ENCODE measurements around the gene ANKH.

Gene ANKH

GRCh38 chr5:14667290-14667689, 204.3 kb downstream of the ANKH start:
- no peak overlapping the region for H2BK120ac ChIP-seq (ENCODE audit: insufficient read depth, low read length, poor library complexity)
- H3K79me2 ChIP-seq (ENCODE audit: control insufficient read depth, insufficient read depth, low read length, poor library complexity): peaks cover 11% of the 10 kb centered on the region
- H3K4me3 ChIP-seq (ENCODE audit: low read depth, low read length): no peak overlapping the region
- H3K9ac ChIP-seq (ENCODE audit: low read length): no peak overlapping the region
- no peak overlapping the region for H2BK5ac ChIP-seq (ENCODE audit: low read depth, low read length, poor library complexity)
- no CpG with 5 or more reads among the region's 8 CpGs for WGBS (ENCODE audit: extremely low coverage, insufficient coverage, insufficient read length)
- H4K12ac ChIP-seq (ENCODE audit: low read depth, low read length): no peak overlapping the region
- no peak overlapping the region for H3K23ac ChIP-seq (ENCODE audit: low read length)
- no peak overlapping the region for H4K91ac ChIP-seq (ENCODE audit: low read depth, low read length)
- H4K8ac ChIP-seq (ENCODE audit: low read depth, low read length): no peak overlapping the region
- H2AK5ac ChIP-seq (ENCODE audit: low read length): no peak overlapping the region
- no peak overlapping the region for H3K14ac ChIP-seq (ENCODE audit: low read length)
- H3K9me3 ChIP-seq (ENCODE audit: insufficient read depth, low read depth, low read length): no peaks in the 10 kb centered on the region
- no peak overlapping the region for H2AFZ ChIP-seq (ENCODE audit: insufficient read depth, low read length, poor library complexity)
- DNase-seq: no peak
- H3K4me1 ChIP-seq (ENCODE audit: control insufficient read depth in 1 of 2, insufficient read depth in 2 of 2, low read length in 2 of 2): peaks cover 2 to 4% of the 10 kb centered on the region in 2 experiments
- H2BK12ac ChIP-seq (ENCODE audit: low read length): no peak overlapping the region
- H3K18ac ChIP-seq (ENCODE audit: low read length): peak overlapping the region; percentile 32
- peaks cover 0 to 3% of the 10 kb centered on the region in 2 experiments for H3K36me3 ChIP-seq (ENCODE audit: control insufficient read depth in 1 of 2, insufficient read depth in 2 of 2, low read length in 2 of 2)
- no peak overlapping the region for H3K4me2 ChIP-seq (ENCODE audit: low read length)
- peaks cover 8% of the 10 kb centered on the region for H3K79me1 ChIP-seq (ENCODE audit: low read length)
- H3K27me3 ChIP-seq (ENCODE audit: insufficient read depth, low read length): no peaks in the 10 kb centered on the region
- H3K4ac ChIP-seq (ENCODE audit: low read depth, low read length): peak overlapping the region; percentile 76
- no peak overlapping the region for H3K27ac ChIP-seq (ENCODE audit: low read depth, low read length)

- no peak overlapping the region for H2BK120ac ChIP-seq (ENCODE audit: insufficient read depth, low read length, poor library complexity)
- peaks cover 0 to 3% of the 10 kb centered on the region in 2 experiments for H3K36me3 ChIP-seq (ENCODE audit: control insufficient read depth in 1 of 2, insufficient read depth in 2 of 2, low read length in 2 of 2)
- no peak overlapping the region for H2BK5ac ChIP-seq (ENCODE audit: low read depth, low read length, poor library complexity)
- peaks cover 8% of the 10 kb centered on the region for H3K79me1 ChIP-seq (ENCODE audit: low read length)
- no peak overlapping the region for H3K4me2 ChIP-seq (ENCODE audit: low read length)
- no peak overlapping the region for H2AK5ac ChIP-seq (ENCODE audit: low read length)
- H4K91ac ChIP-seq (ENCODE audit: low read depth, low read length): no peak overlapping the region
- no peak overlapping the region for H3K4me3 ChIP-seq (ENCODE audit: low read depth, low read length)
- H3K9ac ChIP-seq (ENCODE audit: low read length): no peak overlapping the region
- H2BK12ac ChIP-seq (ENCODE audit: low read length): no peak overlapping the region
- H3K14ac ChIP-seq (ENCODE audit: low read length): no peak overlapping the region
- H3K4ac ChIP-seq (ENCODE audit: low read depth, low read length): no peak overlapping the region
- no peak overlapping the region for H3K23ac ChIP-seq (ENCODE audit: low read length)
- H4K8ac ChIP-seq (ENCODE audit: low read depth, low read length): no peak overlapping the region
- H3K4me1 ChIP-seq (ENCODE audit: control insufficient read depth in 1 of 2, insufficient read depth in 2 of 2, low read length in 2 of 2): peaks cover 2 to 4% of the 10 kb centered on the region in 2 experiments
- DNase-seq: no peak
- no peaks in the 10 kb centered on the region for H3K27me3 ChIP-seq (ENCODE audit: insufficient read depth, low read length)
- no peak overlapping the region for H3K18ac ChIP-seq (ENCODE audit: low read length)
- H4K12ac ChIP-seq (ENCODE audit: low read depth, low read length): no peak overlapping the region
- no peaks in the 10 kb centered on the region for H3K9me3 ChIP-seq (ENCODE audit: insufficient read depth, low read depth, low read length)
- no CpG with 5 or more reads among the region's 2 CpGs for WGBS (ENCODE audit: extremely low coverage, insufficient coverage, insufficient read length)
- H2AFZ ChIP-seq (ENCODE audit: insufficient read depth, low read length, poor library complexity): no peak overlapping the region
- peaks cover 11% of the 10 kb centered on the region for H3K79me2 ChIP-seq (ENCODE audit: control insufficient read depth, insufficient read depth, low read length, poor library complexity)
- no peak overlapping the region for H3K27ac ChIP-seq (ENCODE audit: low read depth, low read length)
Measured at GRCh38 chr5:14666357-14666756, 205.2 kb downstream of the ANKH start.

DNA sequence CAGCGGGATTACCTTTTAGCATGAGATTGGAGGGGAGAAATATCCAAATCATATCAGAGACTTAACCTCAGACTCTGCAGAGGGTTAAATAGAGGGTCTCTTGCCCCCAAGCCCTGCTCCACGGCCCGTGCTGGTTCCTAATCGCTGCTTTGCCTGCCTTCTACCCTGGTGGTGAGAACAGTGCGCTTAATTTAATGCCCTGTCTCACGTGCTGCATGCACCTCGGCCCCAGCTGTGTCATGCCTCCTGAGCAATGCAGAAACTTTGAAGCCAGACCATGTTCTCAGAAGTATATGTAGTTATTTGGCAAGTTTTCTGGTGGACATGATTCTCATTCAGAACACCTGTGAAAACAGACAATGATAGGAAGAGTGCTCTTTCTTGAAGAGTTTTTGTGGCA, 205.6 kb downstream of the ANKH start:
- Histone ChIP-seq H3K79me2 (ENCODE audit: control insufficient read depth, insufficient read depth, low read length, poor library complexity) (peaks cover 11% of the 10 kb centered on the region), H3K27ac (ENCODE audit: low read depth, low read length) (no peak overlapping the region), H2BK12ac (ENCODE audit: low read length) (no peak overlapping the region), H3K18ac (ENCODE audit: low read length) (peak overlapping the region; percentile 58), H4K8ac (ENCODE audit: low read depth, low read length) (no peak overlapping the region), H3K14ac (ENCODE audit: low read length) (no peak overlapping the region), H4K12ac (ENCODE audit: low read depth, low read length) (no peak overlapping the region), H3K9ac (ENCODE audit: low read length) (no peak overlapping the region), H3K4me2 (ENCODE audit: low read length) (peak overlapping the region; percentile 8), H3K36me3 (ENCODE audit: control insufficient read depth in 1 of 2, insufficient read depth in 2 of 2, low read length in 2 of 2) (peaks cover 0 to 3% of the 10 kb centered on the region in 2 experiments), H3K23ac (ENCODE audit: low read length) (no peak overlapping the region), H3K79me1 (ENCODE audit: low read length) (peaks cover 8% of the 10 kb centered on the region), H3K4ac (ENCODE audit: low read depth, low read length) (peak overlapping the region; percentile 24), H3K27me3 (ENCODE audit: insufficient read depth, low read length) (no peaks in the 10 kb centered on the region), H2BK5ac (ENCODE audit: low read depth, low read length, poor library complexity) (no peak overlapping the region), H3K9me3 (ENCODE audit: insufficient read depth, low read depth, low read length) (no peaks in the 10 kb centered on the region), H2AK5ac (ENCODE audit: low read length) (no peak overlapping the region), H3K4me1 (ENCODE audit: control insufficient read depth in 1 of 2, insufficient read depth in 2 of 2, low read length in 2 of 2) (peaks cover 2 to 4% of the 10 kb centered on the region in 2 experiments), H4K91ac (ENCODE audit: low read depth, low read length) (no peak overlapping the region), H3K4me3 (ENCODE audit: low read depth, low read length) (no peak overlapping the region), H2BK120ac (ENCODE audit: insufficient read depth, low read length, poor library complexity) (no peak overlapping the region), H2AFZ (ENCODE audit: insufficient read depth, low read length, poor library complexity) (no peak overlapping the region)
- WGBS (ENCODE audit: extremely low coverage, insufficient coverage, insufficient read length): no CpG with 5 or more reads among the region's 7 CpGs
- DNase-seq: peak in 1 of 2 donors; percentile 31

- Histone ChIP-seq H3K9me3 (ENCODE audit: insufficient read depth, low read depth, low read length) (no peaks in the 10 kb centered on the region), H2BK5ac (ENCODE audit: low read depth, low read length, poor library complexity) (no peak overlapping the region), H3K27me3 (ENCODE audit: insufficient read depth, low read length) (no peaks in the 10 kb centered on the region), H4K8ac (ENCODE audit: low read depth, low read length) (peak overlapping the region; percentile 7), H3K79me1 (ENCODE audit: low read length) (peaks cover 8% of the 10 kb centered on the region), H4K12ac (ENCODE audit: low read depth, low read length) (no peak overlapping the region), H3K4ac (ENCODE audit: low read depth, low read length) (peak overlapping the region; percentile 16), H3K9ac (ENCODE audit: low read length) (peak overlapping the region; percentile 82), H3K27ac (ENCODE audit: low read depth, low read length) (no peak overlapping the region), H2AK5ac (ENCODE audit: low read length) (no peak overlapping the region), H3K4me1 (ENCODE audit: control insufficient read depth in 1 of 2, insufficient read depth in 2 of 2, low read length in 2 of 2) (peaks cover 2 to 4% of the 10 kb centered on the region in 2 experiments), H2BK12ac (ENCODE audit: low read length) (no peak overlapping the region), H3K36me3 (ENCODE audit: control insufficient read depth in 1 of 2, insufficient read depth in 2 of 2, low read length in 2 of 2) (peaks cover 0 to 3% of the 10 kb centered on the region in 2 experiments), H2BK120ac (ENCODE audit: insufficient read depth, low read length, poor library complexity) (no peak overlapping the region), H3K4me2 (ENCODE audit: low read length) (peak overlapping the region; percentile 93), H3K4me3 (ENCODE audit: low read depth, low read length) (peak overlapping the region; percentile 89), H2AFZ (ENCODE audit: insufficient read depth, low read length, poor library complexity) (peak overlapping the region; percentile 94), H3K79me2 (ENCODE audit: control insufficient read depth, insufficient read depth, low read length, poor library complexity) (peaks cover 11% of the 10 kb centered on the region), H4K91ac (ENCODE audit: low read depth, low read length) (peak overlapping the region; percentile 76), H3K18ac (ENCODE audit: low read length) (peak overlapping the region; percentile 4), H3K14ac (ENCODE audit: low read length) (no peak overlapping the region), H3K23ac (ENCODE audit: low read length) (no peak overlapping the region)
- WGBS (ENCODE audit: extremely low coverage, insufficient coverage, insufficient read length): no CpG with 5 or more reads among the region's 21 CpGs
- peak in 1 of 2 donors; percentile 43 for DNase-seq
Measured at GRCh38 chr5:14665101-14665822, 206.3 kb downstream of the ANKH start.
